Stimulated activated naive CD4-positive, alpha-beta T cell treated with Interleukin-2 at 50 U/mL for 16 hours (primary cell): ENCODE data around the gene ZNF177.

Experiments used
- DNase-seq: peaks from one replicate; lab custom pipeline; 2025; lab: John Stamatoyannopoulos, UW

The ZNF177 gene

DNA sequence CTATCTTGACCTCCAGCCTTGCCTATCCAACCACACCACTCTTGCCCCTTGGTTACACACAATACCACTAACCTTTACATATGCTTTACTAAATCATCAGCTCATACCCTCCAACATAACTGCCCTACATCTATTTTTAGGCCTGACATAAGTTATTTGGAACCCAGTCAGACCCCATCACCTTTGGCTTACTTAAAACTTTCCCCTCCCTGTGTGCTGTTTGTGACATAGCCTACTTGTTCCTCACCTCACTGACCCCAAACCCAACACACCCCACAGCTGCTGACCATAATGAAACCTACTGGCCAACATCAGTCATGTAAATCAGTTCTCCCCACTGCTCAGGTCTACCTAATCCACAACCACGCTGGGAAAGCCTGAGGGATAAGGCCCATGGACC lies 67.6 kb downstream of the ZNF177 start:
- DNase-seq, result no peak

DNA sequence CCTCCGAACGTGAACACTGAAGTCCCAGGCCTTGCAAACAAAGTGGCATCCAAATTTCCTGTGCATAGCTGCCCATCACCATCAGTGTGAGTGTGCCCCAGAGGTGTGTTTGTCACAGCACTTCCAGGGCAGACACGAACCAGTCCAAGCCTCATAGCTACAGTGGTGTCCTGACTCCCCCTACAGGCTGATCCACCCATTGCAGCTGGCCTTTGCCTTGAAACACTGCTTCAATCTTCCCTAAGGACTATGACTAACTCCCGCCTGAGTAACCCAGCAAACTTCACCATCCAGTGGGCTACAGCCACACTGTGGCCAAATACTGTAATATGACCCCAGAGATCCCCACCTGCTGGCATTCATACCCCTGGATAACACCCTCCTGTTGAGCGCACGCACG lies 68.7 kb downstream of the ZNF177 start:
- DNase-seq, result no peak
